DMS79 treated with DMSO at 0.1 percent for 48 hours (cell line): ENCODE measurements around the gene DMKN.
"Not testable (repeated sequence)": the region's sequence is repeated elsewhere in the genome, so short reads cannot be mapped to it uniquely, and the experiment has no call there.

Source experiments
- DNase-seq: peaks from one replicate; lab custom pipeline; 2025; lab: John Stamatoyannopoulos, UW

Gene DMKN

GRCh38 chr19:35461788-35462187, 51.7 kb downstream of the DMKN start:
- not testable (repeated sequence) for DNase-seq

- DNase-seq, result peak; percentile 49
Observed at GRCh38 chr19:35461060-35461459, 52.4 kb downstream of the DMKN start.

GRCh38 chr19:35460608-35461007, 52.8 kb downstream of the DMKN start:
- DNase-seq, result no peak

- no peak for DNase-seq
Observed at GRCh38 chr19:35459414-35460082, 53.9 kb downstream of the DMKN start.

- no peak for DNase-seq
Observed at GRCh38 chr19:35458731-35459391, 54.6 kb downstream of the DMKN start.

- no peak for DNase-seq
Observed at GRCh38 chr19:35458192-35458591, 55.3 kb downstream of the DMKN start.

- DNase-seq, result no peak
Observed at GRCh38 chr19:35457173-35457572, 56.3 kb downstream of the DMKN start.

GRCh38 chr19:35455616-35456201, 57.7 kb downstream of the DMKN start:
- no peak for DNase-seq

GRCh38 chr19:35454663-35455062, 58.8 kb downstream of the DMKN start:
- no peak for DNase-seq

GRCh38 chr19:35451338-35452096, 61.9 kb downstream of the DMKN start:
- DNase-seq, result no peak

- peak; percentile 68 for DNase-seq
Observed at GRCh38 chr19:35449359-35450043, 63.9 kb downstream of the DMKN start.

GRCh38 chr19:35447606-35448469, 65.6 kb downstream of the DMKN start, which contains the start of gene FFAR2:
FFAR2 (plus strand) TSS chr19:35448257; CDS start chr19:35449715, 1,458 bp downstream.
- no peak for DNase-seq
